H1 (cell line): ENCODE data around the gene COL4A1.

Experiments
- BACH1 ChIP-seq: IDR thresholded peaks from 2 replicates; pipeline ENCODE4 v1.6.1; 2012; ENCODE audit warnings: low read length, improper control_type of control experiment
- CTCF ChIP-seq, 3 experiments: IDR thresholded peaks; 1 replicate in 2 of 3; 2 replicates in 1 of 3; pipeline versions ENCODE4 v1.5.1 to v1.6.1; 2011; ENCODE audit warnings: low read length in 3 of 3, mild to moderate bottlenecking in 3 of 3, inconsistent platforms in 2 of 3, low read depth in 1 of 3, moderate library complexity in 1 of 3; ENCODE audit not compliant: insufficient read depth in 1 of 3; ENCODE audit errors: control extremely low read depth in 1 of 3
- POLR2A ChIP-seq, 2 experiments: IDR thresholded peaks; 1 replicate in 1 of 2; 2 replicates in 1 of 2; pipeline ENCODE4 v1.6.1; 2011; ENCODE audit warnings: low read depth in 2 of 2, low read length in 2 of 2, mild to moderate bottlenecking in 2 of 2; ENCODE audit errors: control extremely low read depth in 1 of 2
- TAF1 ChIP-seq: IDR thresholded peaks from 2 replicates; pipeline ENCODE4 v1.6.1; 2011; ENCODE audit warnings: mild to moderate bottlenecking, low read depth, low read length
- ZNF274 ChIP-seq: IDR thresholded peaks from 2 replicates; pipeline ENCODE4 v1.7.0; 2012; ENCODE audit warnings: low read length, borderline replicate concordance; ENCODE audit errors: extremely low read depth

- TF ChIP-seq BACH1 (no peak), ZNF274 (no peak), CTCF (IDR thresholded peaks at IDR 0.05; ENCODE audit: control extremely low read depth in 1 of 3, insufficient read depth in 1 of 3, low read depth in 1 of 3, low read length in 3 of 3) (no peak), TAF1 (no peak), POLR2A (IDR thresholded peaks at IDR 0.05; ENCODE audit: control extremely low read depth in 1 of 2, low read depth in 2 of 2, low read length in 2 of 2) (no peak)
Observed at GRCh38 chr13:110271313-110271712, 35.6 kb downstream of the COL4A1 start.
